NB4 (cell line): Measurements from ENCODE around the gene ACBD4.

Experiments
- CTCF ChIP-seq: IDR thresholded peaks from one replicate; pipeline ENCODE4 v1.5.1; 2012; ENCODE audit warnings: low read depth, low read length
- POLR2A ChIP-seq: IDR thresholded peaks from 2 replicates; pipeline ENCODE4 v1.6.1; 2011; ENCODE audit warnings: mild to moderate bottlenecking; ENCODE audit not compliant: insufficient read length; ENCODE audit errors: extremely low read depth

- TF ChIP-seq POLR2A (no peak), CTCF (no peak)
Observed at GRCh38 chr17:45172232-45172540, 36.7 kb downstream of the ACBD4 start.
